Adrenal gland (tissue), 12 donors: Measurements from ENCODE around the gene NHEJ1. TPM values are rescaled to one million over a fixed set of nuclear protein-coding genes. Genes with fewer than 3 reads are reported as not detected.

ENCODE experiments used
- DNase-seq, 7 donors: peaks; one replicate each; pipeline ENCODE4 v3.0.0-alpha.2; 2019 to 2020
- H3K27ac ChIP-seq, 5 donors: fragments of 200-600 bp; sonication (generic) in 4 of 5; 1 replicate in 3 of 5; 2 replicates in 2 of 5; pipeline versions ENCODE4 v1.5.1 to v1.8.0; 2016 to 2020; ENCODE audit warnings: mild to moderate bottlenecking in 1 of 5
- H3K27me3 ChIP-seq: fragments of 200-600 bp; 2 replicates; pipeline ENCODE4 v1.8.0; 2021
- H3K36me3 ChIP-seq, 2 donors: fragments of 200-600 bp; replicated peaks in 1 of 2; 1 replicate in 1 of 2; 2 replicates in 1 of 2; pipeline versions ENCODE4 v1.5.1 to v1.8.0; 2018 to 2022
- H3K4me1 ChIP-seq, 2 donors: fragments of 200-600 bp; replicated peaks in 1 of 2; 1 replicate in 1 of 2; 2 replicates in 1 of 2; pipeline versions ENCODE4 v1.5.1 to v1.8.0; 2018 to 2021
- H3K4me3 ChIP-seq, 4 donors: fragments of 200-600 bp; sonication (generic) in 3 of 4; one replicate each; pipeline ENCODE4 v1.5.1; 2016 to 2018
- H3K9me3 ChIP-seq, 3 donors: fragments of 200-600 bp; sonication (generic) in 1 of 3; replicated peaks in 1 of 3; 1 replicate in 2 of 3; 2 replicates in 1 of 3; pipeline versions ENCODE4 v1.5.1 to v1.8.0; 2016 to 2021
- POLR2A ChIP-seq, 2 donors: fragments of 450-650 bp; IDR thresholded peaks; one replicate each; pipeline ENCODE4 v1.6.1; 2017; ENCODE audit warnings: antibody characterized with exemption in 2 of 2, mild to moderate bottlenecking in 2 of 2, moderate library complexity in 1 of 2
- WGBS, 4 donors: extraction: QIAGEN DNeasy Blood & Tissue Kit in 2 of 4; methylation state at CpG; one replicate each; pipeline versions ENCODE4 v1.1.5 to v1.1.7; 2013 to 2017; 5-methylcytosine and 5-hydroxymethylcytosine counted together
- intact Hi-C, 2 donors: fragments of 100-400 bp; cut with DNase I; formaldehyde crosslinking; loops; one replicate each; pipeline versions ENCODE4 v1.14.1 to v1.15.0; 2022 to 2023
- microRNA counts, 2 donors: library from miRNA; unstranded; fragments of <30 nt; microRNA quantifications; one replicate each; lab custom pipeline; 2016
- microRNA-seq, 3 donors: library from miRNA; unstranded; fragments of <30 nt; microRNA quantifications; one replicate each; pipeline ENCODE4, GENCODE V29; 2017 to 2020
- polyA plus RNA-seq, 3 donors: library from polyadenylated mRNA; stranded (reverse); fragments of 200-250 nt in 2 of 3; fragments of 350-450 nt in 1 of 3; fragmentation: Illumina TruSeq in 1 of 3; extraction: RNeasy Lipid Tissue Mini Kit (QIAGEN cat#74804) in 1 of 3; gene quantifications; one replicate each; pipeline ENCODE4 v1.2.3, GENCODE V29; 2013 to 2014
- small RNA-seq, 2 donors: library from RNA; depleted of rRNA; stranded (forward); fragments of <200 nt; gene quantifications; one replicate each; pipeline ENCODE3, GENCODE V24; 2016
- total RNA-seq, 9 donors: library from RNA; depleted of rRNA in 4 of 9; stranded (reverse); fragments of >200 nt in 4 of 9; fragments of 120-200 nt in 1 of 9; fragmentation: NEBNext Ultra II Directional in 1 of 9; extraction: Animal tissue kit (Norgen Biotek cat#: 25700) in 1 of 9; gene quantifications; one replicate each; pipeline versions ENCODE4 v1.1.0 to v1.2.4, GENCODE V29; 2013 to 2023
- TF ChIP-seq, protein P1 (sequence below), 6 experiments: fragments of 450-650 bp in 4 of 6; fragments of 200-600 bp in 2 of 6; sonication (generic) in 1 of 6; IDR thresholded peaks; 1 replicate in 5 of 6; 2 replicates in 1 of 6; pipeline versions ENCODE4 v1.5.1 to v1.8.0; 2016 to 2021; ENCODE audit warnings: antibody characterized with exemption in 6 of 6, mild to moderate bottlenecking in 2 of 6, moderate library complexity in 1 of 6
- donor health status: healthy with polysubstance abuse.
- donor health status: Bipolar disorder and iron deficiency.
- donor health status: DM: yes; HTN: yes; CAD: no.
- donor health status: DM: no; HTN: no; CAD: no.
- donor health status: DM: no; HTN: no; CAD: no.
- donor health status: DM: yes; HTN: yes; CAD: no.

The NHEJ1 gene
- total and polyA plus RNA-seq, 12 donors: 5.7 to 26.0 (median 17.1) TPM

DNA sequence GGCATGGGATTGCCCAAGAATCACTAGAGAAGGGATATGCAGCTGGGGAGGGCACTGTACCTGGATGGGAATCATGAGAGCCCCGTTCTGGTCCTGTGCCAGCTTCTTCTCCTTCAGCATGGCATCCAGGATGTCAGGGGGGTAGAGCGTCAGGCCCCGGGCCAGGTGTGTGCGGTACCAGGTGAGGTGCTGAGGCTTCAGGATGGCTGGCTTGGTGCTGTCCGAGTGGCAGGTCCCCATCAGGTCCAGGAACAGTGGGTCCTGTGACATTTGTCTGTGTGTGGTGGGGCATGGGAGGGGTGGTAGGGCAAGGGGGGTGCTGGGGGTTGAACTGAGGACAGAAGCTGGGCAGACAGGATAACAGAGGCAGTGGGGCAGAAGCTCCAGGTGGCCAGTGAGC is 132.5 kb downstream of the NHEJ1 start:
- TF ChIP-seq, protein P1, sequence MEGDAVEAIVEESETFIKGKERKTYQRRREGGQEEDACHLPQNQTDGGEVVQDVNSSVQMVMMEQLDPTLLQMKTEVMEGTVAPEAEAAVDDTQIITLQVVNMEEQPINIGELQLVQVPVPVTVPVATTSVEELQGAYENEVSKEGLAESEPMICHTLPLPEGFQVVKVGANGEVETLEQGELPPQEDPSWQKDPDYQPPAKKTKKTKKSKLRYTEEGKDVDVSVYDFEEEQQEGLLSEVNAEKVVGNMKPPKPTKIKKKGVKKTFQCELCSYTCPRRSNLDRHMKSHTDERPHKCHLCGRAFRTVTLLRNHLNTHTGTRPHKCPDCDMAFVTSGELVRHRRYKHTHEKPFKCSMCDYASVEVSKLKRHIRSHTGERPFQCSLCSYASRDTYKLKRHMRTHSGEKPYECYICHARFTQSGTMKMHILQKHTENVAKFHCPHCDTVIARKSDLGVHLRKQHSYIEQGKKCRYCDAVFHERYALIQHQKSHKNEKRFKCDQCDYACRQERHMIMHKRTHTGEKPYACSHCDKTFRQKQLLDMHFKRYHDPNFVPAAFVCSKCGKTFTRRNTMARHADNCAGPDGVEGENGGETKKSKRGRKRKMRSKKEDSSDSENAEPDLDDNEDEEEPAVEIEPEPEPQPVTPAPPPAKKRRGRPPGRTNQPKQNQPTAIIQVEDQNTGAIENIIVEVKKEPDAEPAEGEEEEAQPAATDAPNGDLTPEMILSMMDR (IDR thresholded peaks at IDR 0.05): no peak
- TF ChIP-seq POLR2A (IDR thresholded peaks at IDR 0.05): no peak
- H3K9me3 ChIP-seq: no peaks in the 10 kb centered on the region
- no peak overlapping the region for H3K4me3 ChIP-seq
- intact Hi-C loops: no loop called here
- 27 to 78% (median 73%) methylated on average over 1 to 5 of the region's 5 CpGs for WGBS, 4 donors
- no peak for DNase-seq
- no peaks in the 10 kb centered on the region for H3K36me3 ChIP-seq
- no peaks in the 10 kb centered on the region for H3K4me1 ChIP-seq
- peaks cover 9% of the 10 kb centered on the region for H3K27me3 ChIP-seq
- H3K27ac ChIP-seq: no peak overlapping the region

GRCh38 chr2:219027511-219028055 is 133.0 kb downstream of the NHEJ1 start:
- peaks cover 9% of the 10 kb centered on the region for H3K27me3 ChIP-seq
- WGBS, 4 donors: 92 to 96% (median 93%) methylated on average over 10 to 22 of the region's 22 CpGs
- DNase-seq: no peak

DNA sequence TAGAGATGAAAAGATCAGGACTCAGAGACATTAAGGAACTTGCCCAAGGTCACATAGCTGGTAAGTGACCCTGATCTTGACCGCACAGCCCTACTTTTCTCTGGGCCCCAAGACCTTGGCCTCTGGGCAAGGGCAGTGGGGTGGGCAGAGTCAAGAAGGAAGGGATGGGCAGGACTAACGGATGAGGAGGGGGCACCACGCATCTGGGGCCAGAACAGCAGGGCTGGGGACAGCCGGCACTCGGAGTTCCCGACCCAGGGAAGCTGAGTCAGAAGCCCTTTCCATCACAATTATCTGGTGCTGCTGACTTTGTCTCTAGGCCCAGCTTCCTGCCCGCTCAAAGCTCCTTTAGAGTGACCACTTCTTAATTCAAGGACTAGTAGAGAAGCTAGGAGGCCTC is 133.7 kb downstream of the NHEJ1 start:
- intact Hi-C loops: no loop called here
- Histone ChIP-seq H3K27me3 (peaks cover 9% of the 10 kb centered on the region), H3K27ac (no peak overlapping the region), H3K36me3 (no peaks in the 10 kb centered on the region), H3K4me3 (no peak overlapping the region), H3K4me1 (no peaks in the 10 kb centered on the region), H3K9me3 (no peaks in the 10 kb centered on the region)
- DNase-seq: no peak
- WGBS, 4 donors: 54 to 63% (median 58%) methylated on average over 6 to 7 of the region's 7 CpGs
- TF ChIP-seq, protein P1 (IDR thresholded peaks at IDR 0.05): no peak
- TF ChIP-seq POLR2A (IDR thresholded peaks at IDR 0.05): no peak

More at GRCh38 chr2:219027511-219028055, 133.0 kb downstream of the NHEJ1 start:
- Histone ChIP-seq H3K27ac (no peak overlapping the region), H3K4me3 (no peak overlapping the region), H3K9me3 (no peaks in the 10 kb centered on the region), H3K36me3 (no peaks in the 10 kb centered on the region), H3K4me1 (no peaks in the 10 kb centered on the region)
- no peak for TF ChIP-seq POLR2A (IDR thresholded peaks at IDR 0.05)
- TF ChIP-seq, protein P1 (IDR thresholded peaks at IDR 0.05): no peak
- intact Hi-C loops: no loop called here

DNA sequence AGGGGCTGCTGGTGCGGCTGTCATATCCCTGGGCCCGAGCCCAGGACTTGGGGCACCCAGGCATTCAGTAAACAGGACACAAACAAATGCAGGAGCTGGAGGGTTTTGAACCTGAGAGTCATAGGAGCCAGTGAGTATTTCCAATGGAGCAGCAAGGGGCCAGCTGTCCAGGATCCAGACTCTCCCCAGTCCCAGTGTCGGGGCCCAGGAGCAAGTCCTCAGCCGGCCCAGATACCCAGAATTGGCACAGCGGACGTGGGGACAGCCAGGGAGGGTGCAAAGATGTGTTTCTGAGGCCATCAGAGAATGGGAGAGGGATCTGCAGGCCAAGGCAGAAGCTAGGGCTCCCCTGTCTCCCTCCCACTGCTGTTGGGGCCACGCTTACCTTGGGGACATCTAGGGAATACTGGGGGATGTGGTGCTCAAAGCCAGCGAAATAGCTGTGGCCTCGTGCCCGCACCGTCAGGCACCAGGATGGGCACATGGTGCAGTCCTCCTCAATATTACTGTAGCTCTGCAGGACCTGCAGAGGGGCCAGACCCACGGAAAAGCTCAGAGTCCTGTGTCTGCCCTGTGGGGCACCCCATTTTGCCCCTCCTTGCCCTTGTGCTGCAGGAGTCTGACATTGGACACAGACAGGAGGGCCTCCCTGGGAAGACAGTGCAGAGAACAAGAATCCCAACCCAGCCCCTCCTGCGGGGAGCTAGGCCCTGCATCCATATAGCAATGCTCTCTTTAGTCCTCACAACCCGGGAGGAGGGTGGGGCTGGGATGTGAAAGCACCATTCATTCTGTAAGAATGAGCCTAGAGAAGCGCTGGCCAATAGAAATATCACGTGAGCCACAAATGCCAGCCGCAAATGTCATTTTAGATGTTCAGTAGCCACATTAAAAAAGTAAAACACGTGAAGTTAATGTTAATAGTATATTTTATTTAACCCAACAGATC is 134.7 kb downstream of the NHEJ1 start:
- H3K36me3 ChIP-seq: no peaks in the 10 kb centered on the region
- H3K27ac ChIP-seq: no peak overlapping the region
- peaks cover 9% of the 10 kb centered on the region for H3K27me3 ChIP-seq
- intact Hi-C loops: no loop called here
- WGBS, 4 donors: 84 to 91% (median 88%) methylated on average over 11 to 18 of the region's 18 CpGs
- no peaks in the 10 kb centered on the region for H3K4me1 ChIP-seq
- no peaks in the 10 kb centered on the region for H3K9me3 ChIP-seq
- TF ChIP-seq POLR2A (IDR thresholded peaks at IDR 0.05): no peak
- TF ChIP-seq, protein P1 (IDR thresholded peaks at IDR 0.05): no peak
- no peak for DNase-seq
- H3K4me3 ChIP-seq: no peak overlapping the region

MicroRNAs encoded within 50 kb of the gene (microRNA counts, 767-probe panel; counts per million panel counts)
- microRNA hsa-miR-3131 (lab: Ali Mortazavi, UCI): 0 counts per million in 2 donors

Small RNAs within 50 kb of the gene (microRNA-seq; reads per million reads assigned to microRNA genes)
- 0 to 0.57 (median 0) reads per million in 3 donors for gene MIR3131

Small RNAs within 50 kb of the gene (small RNA-seq; reads per million reads assigned to genes)
- 0 reads per million in 2 donors for gene MIR3131
- 0 reads per million in 2 donors for gene RN7SL764P

Other genes with a start within 250 kb of the NHEJ1 start
- gene CDK5R2, start 201.1 kb downstream of the NHEJ1 start, total RNA-seq: 1 to 10 TPM in 3 of 9 donors, under 1 TPM in 3, not detected in 3; 0.13 to 8.7 (median 1.1) TPM
- gene CDK5R2, start 201.1 kb downstream of the NHEJ1 start, polyA plus RNA-seq: 10 to 100 TPM in 1 of 3 donors, 1 to 10 TPM in 2; 1.7 to 10.4 (median 5.0) TPM
- 1 to 10 TPM in 3 of 9 donors, under 1 TPM in 2, not detected in 4; 0.22 to 7.2 (median 1.2) TPM for gene FEV, start 175.6 kb downstream of the NHEJ1 start, total RNA-seq
- 10 to 100 TPM in 1 of 3 donors, 1 to 10 TPM in 2; 3.5 to 16.5 (median 5.3) TPM for gene FEV, start 175.6 kb downstream of the NHEJ1 start, polyA plus RNA-seq
- 1 to 10 TPM in 3 of 9 donors, under 1 TPM in 2, not detected in 4; 0.39 to 6.8 (median 2.1) TPM for gene CRYBA2, start 167.4 kb downstream of the NHEJ1 start, total RNA-seq
- gene CRYBA2, start 167.4 kb downstream of the NHEJ1 start, polyA plus RNA-seq: 10 to 100 TPM in 1 of 3 donors, 1 to 10 TPM in 2; 1.6 to 26.6 (median 7.2) TPM
- gene CFAP65, start 119.3 kb downstream of the NHEJ1 start, total RNA-seq: under 1 TPM in 2 of 9 donors, not detected in 7; 0.04 to 0.06 TPM
- under 1 TPM; 0.05 to 0.16 (median 0.10) TPM for gene CFAP65, start 119.3 kb downstream of the NHEJ1 start, polyA plus RNA-seq
- under 1 TPM in 1 of 9 donors, not detected in 8; 0.11 TPM for gene IHH, start 99.9 kb downstream of the NHEJ1 start, total RNA-seq
- gene IHH, start 99.9 kb downstream of the NHEJ1 start, polyA plus RNA-seq: under 1 TPM in 1 of 3 donors, not detected in 2; 0.17 TPM
- gene SLC23A3, start 9.2 kb upstream of the NHEJ1 start, total RNA-seq: 1 to 10 TPM in 2 of 9 donors, under 1 TPM in 5, not detected in 2; 0.14 to 2.9 (median 0.83) TPM
- 1 to 10 TPM in 1 of 3 donors, under 1 TPM in 2; 0.11 to 4.3 (median 0.84) TPM for gene SLC23A3, start 9.2 kb upstream of the NHEJ1 start, polyA plus RNA-seq
- gene CNPPD1, start 16.1 kb upstream of the NHEJ1 start, total RNA-seq: 100 to 1,000 TPM in 6 of 9 donors, 10 to 100 TPM in 3; 32.6 to 137 (median 110) TPM
- 10 to 100 TPM; 46.9 to 62.7 (median 61.0) TPM for gene CNPPD1, start 16.1 kb upstream of the NHEJ1 start, polyA plus RNA-seq
- gene RETREG2, start 17.5 kb upstream of the NHEJ1 start, total RNA-seq: 100 to 1,000 TPM in 5 of 9 donors, 10 to 100 TPM in 4; 63.3 to 159 (median 114) TPM
- gene RETREG2, start 17.5 kb upstream of the NHEJ1 start, polyA plus RNA-seq: 10 to 100 TPM; 30.1 to 63.3 (median 47.6) TPM
- 100 to 1,000 TPM in 1 of 9 donors, 10 to 100 TPM in 8; 28.7 to 156 (median 34.5) TPM for gene ZFAND2B, start 46.0 kb upstream of the NHEJ1 start, total RNA-seq
- gene ZFAND2B, start 46.0 kb upstream of the NHEJ1 start, polyA plus RNA-seq: 10 to 100 TPM; 24.7 to 85.5 (median 48.3) TPM
- 10 to 100 TPM; 10.1 to 85.1 (median 26.8) TPM for gene ABCB6, start 58.1 kb upstream of the NHEJ1 start, total RNA-seq
- gene ABCB6, start 58.1 kb upstream of the NHEJ1 start, polyA plus RNA-seq: 10 to 100 TPM; 22.4 to 73.3 (median 71.2) TPM
- 10 to 100 TPM; 27.3 to 73.1 (median 57.8) TPM for gene ATG9A, start 68.8 kb upstream of the NHEJ1 start, total RNA-seq
- gene ATG9A, start 68.8 kb upstream of the NHEJ1 start, polyA plus RNA-seq: 10 to 100 TPM; 13.0 to 37.6 (median 26.5) TPM
- gene ANKZF1, start 69.0 kb upstream of the NHEJ1 start, total RNA-seq: 10 to 100 TPM; 11.5 to 60.1 (median 36.8) TPM
- 10 to 100 TPM; 15.0 to 93.1 (median 50.4) TPM for gene ANKZF1, start 69.0 kb upstream of the NHEJ1 start, polyA plus RNA-seq
- 10 to 100 TPM in 7 of 9 donors, 1 to 10 TPM in 2; 6.3 to 25.0 (median 14.2) TPM for gene GLB1L, start 84.6 kb upstream of the NHEJ1 start, total RNA-seq
- gene GLB1L, start 84.6 kb upstream of the NHEJ1 start, polyA plus RNA-seq: 10 to 100 TPM; 12.6 to 18.1 (median 14.9) TPM
- gene STK16, start 84.7 kb upstream of the NHEJ1 start, total RNA-seq: 10 to 100 TPM; 19.2 to 55.8 (median 26.8) TPM
- gene STK16, start 84.7 kb upstream of the NHEJ1 start, polyA plus RNA-seq: 10 to 100 TPM; 24.7 to 27.1 (median 26.8) TPM
- gene TUBA4B, start 92.4 kb upstream of the NHEJ1 start, total RNA-seq: under 1 TPM in 1 of 9 donors, not detected in 8; 0.14 TPM
- gene TUBA4B, start 92.4 kb upstream of the NHEJ1 start, polyA plus RNA-seq: under 1 TPM in 1 of 3 donors, not detected in 2; 0.07 TPM
- gene TUBA4A, start 93.1 kb upstream of the NHEJ1 start, total RNA-seq: 100 to 1,000 TPM in 1 of 9 donors, 10 to 100 TPM in 8; 16.6 to 207 (median 26.4) TPM
- gene TUBA4A, start 93.1 kb upstream of the NHEJ1 start, polyA plus RNA-seq: 100 to 1,000 TPM in 1 of 3 donors, 10 to 100 TPM in 2; 13.4 to 741 (median 39.6) TPM
- 100 to 1,000 TPM in 8 of 9 donors, 10 to 100 TPM in 1; 80.6 to 180 (median 134) TPM for gene DNAJB2, start 118.6 kb upstream of the NHEJ1 start, total RNA-seq
- gene DNAJB2, start 118.6 kb upstream of the NHEJ1 start, polyA plus RNA-seq: 100 to 1,000 TPM; 126 to 201 (median 145) TPM
- 100 to 1,000 TPM in 1 of 9 donors, 10 to 100 TPM in 2, 1 to 10 TPM in 4, under 1 TPM in 1, not detected in 1; 0.39 to 106 (median 8.9) TPM for gene PTPRN, start 148.6 kb upstream of the NHEJ1 start, total RNA-seq
- 10 to 100 TPM in 2 of 3 donors, 1 to 10 TPM in 1; 8.5 to 45.3 (median 26.7) TPM for gene PTPRN, start 148.6 kb upstream of the NHEJ1 start, polyA plus RNA-seq
- gene RESP18, start 171.9 kb upstream of the NHEJ1 start, total RNA-seq: not detected
- gene RESP18, start 171.9 kb upstream of the NHEJ1 start, polyA plus RNA-seq: not detected
- 10 to 100 TPM; 33.5 to 59.2 (median 50.6) TPM for gene DNPEP, start 227.1 kb upstream of the NHEJ1 start, total RNA-seq
- gene DNPEP, start 227.1 kb upstream of the NHEJ1 start, polyA plus RNA-seq: 100 to 1,000 TPM in 1 of 3 donors, 10 to 100 TPM in 2; 30.0 to 107 (median 93.9) TPM